Endothelial cell of hepatic sinusoid (primary cell): Measurements from ENCODE around the gene CACNA1C.

ENCODE experiments used
- in situ Hi-C: cut with HindIII; loops from 2 replicates; pipeline ENCODE4 v1.10.0; 2017; ENCODE audit warnings: low sequenced_read_pairs

The CACNA1C gene

GRCh38 chr12:2268471-2269286 is 215.9 kb downstream of the CACNA1C start:
- in situ Hi-C loops, result no loop called here

- in situ Hi-C loops, result no loop called here
These were observed 218.1 kb downstream of the CACNA1C start for GRCh38 chr12:2270846-2271245.

- in situ Hi-C loops, result no loop called here
These were observed 219.2 kb downstream of the CACNA1C start for GRCh38 chr12:2271961-2272360.

GRCh38 chr12:2273288-2273687 is 220.5 kb downstream of the CACNA1C start:
- in situ Hi-C loops, result no loop called here

- in situ Hi-C loops, result no loop called here
These were observed 221.0 kb downstream of the CACNA1C start for GRCh38 chr12:2273751-2274150.

- in situ Hi-C loops, result no loop called here
These were observed 221.9 kb downstream of the CACNA1C start for GRCh38 chr12:2274733-2275132.

- in situ Hi-C loops, result no loop called here
These were observed 223.7 kb downstream of the CACNA1C start for GRCh38 chr12:2276288-2277033.

GRCh38 chr12:2277492-2278155 is 224.8 kb downstream of the CACNA1C start:
- in situ Hi-C loops, result no loop called here

GRCh38 chr12:2281446-2281845 is 228.7 kb downstream of the CACNA1C start:
- in situ Hi-C loops, result no loop called here

GRCh38 chr12:2282318-2282717 is 229.5 kb downstream of the CACNA1C start:
- in situ Hi-C loops, result no loop called here

- in situ Hi-C loops, result no loop called here
These were observed 230.7 kb downstream of the CACNA1C start for GRCh38 chr12:2283480-2283879.

GRCh38 chr12:2283916-2284315 is 231.1 kb downstream of the CACNA1C start:
- in situ Hi-C loops, result no loop called here

- in situ Hi-C loops, result no loop called here
These were observed 231.6 kb downstream of the CACNA1C start for GRCh38 chr12:2284321-2284813.

- in situ Hi-C loops, result no loop called here
These were observed 232.1 kb downstream of the CACNA1C start for GRCh38 chr12:2284857-2285256.

GRCh38 chr12:2285462-2285861 is 232.7 kb downstream of the CACNA1C start:
- in situ Hi-C loops, result no loop called here

- in situ Hi-C loops, result no loop called here
These were observed 233.3 kb downstream of the CACNA1C start for GRCh38 chr12:2286047-2286446.

- in situ Hi-C loops, result no loop called here
These were observed 233.8 kb downstream of the CACNA1C start for GRCh38 chr12:2286461-2287131.

- in situ Hi-C loops, result no loop called here
These were observed 234.4 kb downstream of the CACNA1C start for GRCh38 chr12:2287151-2287550.

- in situ Hi-C loops, result no loop called here
These were observed 234.8 kb downstream of the CACNA1C start for GRCh38 chr12:2287589-2287988.

- in situ Hi-C loops, result no loop called here
These were observed 235.2 kb downstream of the CACNA1C start for GRCh38 chr12:2288001-2288400.

GRCh38 chr12:2288471-2288870 is 235.7 kb downstream of the CACNA1C start:
- in situ Hi-C loops, result no loop called here
